Neural cell (in vitro differentiated cells): ENCODE measurements around the gene DBF4. TPM values are rescaled to one million over a fixed set of nuclear protein-coding genes. Genes with fewer than 3 reads are reported as not detected.

Experiments used
- H2AFZ ChIP-seq: fragments of 200-600, 300-800 bp; sonication (generic), shearing (Covaris generic); 2 replicates; pipeline ENCODE4 v1.6.0; 2014; ENCODE audit warnings: low read depth, mild to moderate bottlenecking, antibody characterized with exemption, low read length, moderate library complexity
- H3F3A ChIP-seq: fragments of 200-600 bp; shearing (Covaris generic); 2 replicates; pipeline ENCODE4 v1.6.1; 2016; ENCODE audit warnings: mild to moderate bottlenecking, moderate library complexity, mixed read lengths, antibody characterized with exemption, low read length; ENCODE audit not compliant: insufficient read depth, poor library complexity, severe bottlenecking
- H3K27ac ChIP-seq: fragments of 200-600, 300-800 bp; sonication (generic), shearing (Covaris generic); 2 replicates; pipeline ENCODE4 v1.5.1; 2014; ENCODE audit warnings: mild to moderate bottlenecking, low read length, moderate library complexity
- H3K27me3 ChIP-seq: fragments of 300-800, 200-600 bp; sonication (generic), shearing (Covaris generic); 2 replicates; pipeline ENCODE4 v1.6.0; 2014; ENCODE audit warnings: mild to moderate bottlenecking, low read depth, low read length, moderate library complexity; ENCODE audit not compliant: insufficient read depth
- H3K36me3 ChIP-seq: fragments of 300-800, 200-600 bp; sonication (generic), shearing (Covaris generic); 2 replicates; pipeline ENCODE4 v1.5.1; 2014; ENCODE audit warnings: mild to moderate bottlenecking, antibody characterized with exemption, low read length, moderate library complexity; ENCODE audit not compliant: insufficient read depth
- H3K4me2 ChIP-seq: fragments of 300-800, 200-600 bp; sonication (generic), shearing (Covaris generic); 2 replicates; pipeline ENCODE4 v1.6.0; 2014; ENCODE audit warnings: mild to moderate bottlenecking, low read length
- H3K4me3 ChIP-seq: fragments of 300-800, 200-600 bp; sonication (generic), shearing (Covaris generic); 2 replicates; pipeline ENCODE4 v1.5.1; 2014; ENCODE audit warnings: mild to moderate bottlenecking, low read length, moderate library complexity
- H3K79me2 ChIP-seq: fragments of 200-600 bp; shearing (Covaris generic); replicated peaks from 2 replicates; pipeline ENCODE4 v1.6.0; 2014; ENCODE audit warnings: mild to moderate bottlenecking, low read length, moderate library complexity; ENCODE audit not compliant: insufficient read depth
- H3K9ac ChIP-seq: fragments of 300-800, 200-600 bp; sonication (generic), shearing (Covaris generic); 2 replicates; pipeline ENCODE4 v1.6.1; 2016; ENCODE audit warnings: mild to moderate bottlenecking, low read length, mixed read lengths
- H3K9me2 ChIP-seq: fragments of 200-600 bp; shearing (Covaris generic); 2 replicates; pipeline ENCODE4 v1.6.1; 2016; ENCODE audit warnings: mild to moderate bottlenecking, low read length, mixed read lengths; ENCODE audit not compliant: insufficient read depth
- H3K9me3 ChIP-seq: fragments of 200-600, 300-800 bp; sonication (generic), shearing (Covaris generic); 2 replicates; pipeline ENCODE4 v1.6.1; 2016; ENCODE audit warnings: mild to moderate bottlenecking, mixed run types, low read length, moderate library complexity, mixed read lengths
- H4K20me1 ChIP-seq: fragments of 200-600 bp; shearing (Covaris generic); 2 replicates; pipeline ENCODE4 v1.6.1; 2016; ENCODE audit warnings: mild to moderate bottlenecking, mixed run types; ENCODE audit not compliant: insufficient read depth
- CTCF ChIP-seq: fragments of 450-650 bp; IDR thresholded peaks from 2 replicates; pipeline ENCODE4 v1.5.1; 2014; ENCODE audit warnings: antibody characterized with exemption, mild to moderate bottlenecking, moderate library complexity; ENCODE audit not compliant: poor library complexity, severe bottlenecking
- EP300 ChIP-seq: fragments of 450-650 bp; conservative IDR thresholded peaks from 2 replicates; pipeline ENCODE4 v1.6.1; 2014; ENCODE audit warnings: antibody characterized with exemption, mild to moderate bottlenecking, moderate library complexity; ENCODE audit not compliant: poor library complexity, severe bottlenecking
- EZH2 ChIP-seq: fragments of 200-600, 300-800 bp; shearing (Covaris generic), sonication (generic); IDR thresholded peaks from 2 replicates; pipeline ENCODE4 v1.6.1; 2014; ENCODE audit warnings: antibody characterized with exemption, low read length, borderline replicate concordance, mild to moderate bottlenecking; ENCODE audit not compliant: insufficient read depth, poor library complexity, severe bottlenecking
- MXI1 ChIP-seq: fragments of 450-650 bp; conservative IDR thresholded peaks from 2 replicates; pipeline ENCODE4 v1.6.1; 2014; ENCODE audit warnings: antibody characterized with exemption, mild to moderate bottlenecking; ENCODE audit not compliant: poor library complexity, severe bottlenecking
- POLR2AphosphoS5 ChIP-seq: IDR thresholded peaks from 2 replicates; pipeline ENCODE4 v1.6.1; 2012
- RAD21 ChIP-seq: fragments of 450-650 bp; conservative IDR thresholded peaks from 2 replicates; pipeline ENCODE4 v1.6.1; 2014; ENCODE audit warnings: antibody characterized with exemption, mild to moderate bottlenecking, moderate library complexity
- REST ChIP-seq: IDR thresholded peaks from 2 replicates; pipeline ENCODE4 v1.6.1; 2012; ENCODE audit warnings: borderline replicate concordance
- SMC3 ChIP-seq: fragments of 450-650 bp; conservative IDR thresholded peaks from 2 replicates; pipeline ENCODE4 v1.6.1; 2014; ENCODE audit warnings: antibody characterized with exemption, mild to moderate bottlenecking, moderate library complexity; ENCODE audit not compliant: poor library complexity
- TAF1 ChIP-seq: IDR thresholded peaks from 2 replicates; pipeline ENCODE4 v1.6.1; 2012; ENCODE audit warnings: low read depth
- polyA plus RNA-seq: library from polyadenylated mRNA; depleted of rRNA; stranded (reverse); fragments of >200 nt; gene quantifications from 2 replicates; pipeline ENCODE4 v1.2.3, GENCODE V29; 2014

The DBF4 gene
- polyA plus RNA-seq, 1 donor from 2014 or later, result 13.0 TPM

- Histone ChIP-seq H3K9ac (no peak overlapping the region), H4K20me1 (no peaks in the 10 kb centered on the region), H3K27me3 (no peaks in the 10 kb centered on the region), H3K36me3 (no peaks in the 10 kb centered on the region), H3K79me2 (peaks cover 47% of the 10 kb centered on the region), H3K9me2 (no peaks in the 10 kb centered on the region), H3K9me3 (no peaks in the 10 kb centered on the region), H2AFZ (no peak overlapping the region), H3K27ac (no peak overlapping the region), H3K4me3 (no peak overlapping the region), H3K4me2 (no peak overlapping the region), H3F3A (peaks cover 2% of the 10 kb centered on the region)
- TF ChIP-seq SMC3 (no peak), CTCF (no peak), TAF1 (no peak), EZH2 (no peak), MXI1 (no peak), EP300 (no peak), REST (no peak), POLR2AphosphoS5 (no peak), RAD21 (no peak)
These were observed 6.1 kb downstream of the DBF4 start for GRCh38 chr7:87882151-87882937.

- Histone ChIP-seq H3K4me3 (no peak overlapping the region), H3K27ac (no peak overlapping the region), H3K27me3 (no peaks in the 10 kb centered on the region), H3K9ac (no peak overlapping the region), H4K20me1 (no peaks in the 10 kb centered on the region), H3F3A (no peaks in the 10 kb centered on the region), H3K36me3 (no peaks in the 10 kb centered on the region), H3K4me2 (no peak overlapping the region), H3K9me3 (no peaks in the 10 kb centered on the region), H3K9me2 (no peaks in the 10 kb centered on the region), H3K79me2 (peaks cover 23% of the 10 kb centered on the region), H2AFZ (no peak overlapping the region)
- TF ChIP-seq POLR2AphosphoS5, result no peak
- TF ChIP-seq EZH2, result no peak
- TF ChIP-seq CTCF, result no peak
- no peak for TF ChIP-seq MXI1
- no peak for TF ChIP-seq RAD21
- no peak for TF ChIP-seq REST
- no peak for TF ChIP-seq SMC3
- TF ChIP-seq EP300, result no peak
- TF ChIP-seq TAF1, result no peak
These were observed 8.7 kb downstream of the DBF4 start for GRCh38 chr7:87885018-87885417.
